Measurements from ENCODE around the gene MFSD6.
"Not testable (repeated sequence)": the region's sequence is repeated elsewhere in the genome, so short reads cannot be mapped to it uniquely, and the experiment has no call there.

The MFSD6 gene

GRCh38 chr2:190407662-190408537 is at the start of gene MFSD6:
TSS of gene MFSD6 (plus strand) at chr2:190408355. CDS start at chr2:190436030, 27,675 bp downstream.
- H3K4me1 Mint-ChIP-seq (ENCODE audit: low read depth), result peaks cover 36% of the 10 kb centered on the region
- no peaks in the 10 kb centered on the region for H3K27me3 Mint-ChIP-seq (ENCODE audit: low read depth)
- DNase-seq (ENCODE audit: low spot score), result peak; percentile 62
- H3K4me3 Mint-ChIP-seq, result peak within 1 kb of the TSS; percentile 91
- peaks cover 11% of the 10 kb centered on the region for H3K36me3 Mint-ChIP-seq (ENCODE audit: low read depth)
- H3K9me3 Mint-ChIP-seq, result no peaks in the 10 kb centered on the region
- peak within 1 kb of the TSS; percentile 94 for H3K27ac Mint-ChIP-seq

DNA sequence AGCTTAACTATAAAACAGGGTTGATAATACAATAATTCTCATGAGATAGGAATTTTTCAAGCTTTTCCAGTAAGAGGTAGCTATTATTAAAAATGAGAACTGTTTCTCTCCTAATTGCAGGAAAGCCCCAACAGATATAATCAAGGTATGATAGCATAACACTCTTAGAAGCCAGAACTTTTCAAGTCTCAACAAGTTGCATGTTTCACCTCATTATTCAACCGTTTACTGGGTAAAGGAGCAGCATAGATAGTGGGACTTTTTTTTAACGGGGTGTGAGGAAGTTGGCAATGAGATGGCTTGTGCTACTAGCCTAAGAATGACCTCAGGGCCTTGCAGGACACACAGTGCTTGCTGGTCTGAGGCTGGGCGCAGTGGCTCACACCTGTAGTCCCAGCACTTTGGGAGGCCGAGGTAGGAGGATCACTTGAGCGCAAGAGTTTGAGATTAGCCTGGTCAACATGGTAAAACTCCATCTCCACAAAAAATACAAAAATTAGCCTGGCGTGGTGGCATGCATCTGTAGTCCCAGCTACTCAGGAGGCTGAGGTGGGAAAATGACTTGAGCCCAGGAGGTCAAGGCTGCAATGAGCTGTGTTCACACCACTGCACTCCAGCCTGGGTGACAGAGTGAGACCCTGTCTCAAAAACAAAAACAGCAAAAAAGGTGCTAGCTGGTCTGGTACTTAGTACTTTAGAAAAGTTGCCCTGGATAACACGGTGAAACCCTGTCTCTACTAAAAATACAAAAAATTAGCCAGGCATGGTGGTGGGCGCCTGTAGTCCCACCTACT is 49.3 kb upstream of the MFSD6 start:
- DNase-seq (ENCODE audit: low spot score); H3K9me3 Mint-ChIP-seq; H3K36me3 Mint-ChIP-seq (ENCODE audit: low read depth); H3K27me3 Mint-ChIP-seq (ENCODE audit: low read depth); H3K4me3 Mint-ChIP-seq: not testable (repeated sequence)
- Mint-ChIP-seq H3K27ac (peak overlapping the region; percentile 7), H3K4me1 (ENCODE audit: low read depth) (peaks cover 23% of the 10 kb centered on the region)

DNA sequence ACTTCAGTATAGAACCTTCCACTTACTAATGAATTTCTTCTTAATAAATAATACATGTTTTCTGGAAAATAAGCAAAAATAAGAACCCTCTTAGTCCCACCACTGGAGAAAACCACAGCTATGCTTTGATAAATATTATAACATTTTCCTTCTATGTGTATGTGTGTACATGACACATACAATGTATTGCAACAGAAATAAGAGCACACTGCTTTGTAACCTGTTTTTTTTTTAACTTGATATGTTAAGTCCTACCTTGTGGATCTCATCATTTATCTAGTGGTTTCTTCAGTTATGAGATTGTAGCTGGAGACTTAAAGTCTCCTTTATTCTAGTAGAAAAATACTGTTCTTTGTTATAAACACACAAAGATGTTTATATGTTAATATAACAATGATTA is 47.6 kb upstream of the MFSD6 start:
- peaks cover 3% of the 10 kb centered on the region for H3K36me3 Mint-ChIP-seq (ENCODE audit: low read depth)

GRCh38 chr2:190360965-190361364 is 47.2 kb upstream of the MFSD6 start:
- Mint-ChIP-seq H3K27ac (no peak overlapping the region), H3K9me3 (no peaks in the 10 kb centered on the region), H3K4me3 (no peak overlapping the region), H3K36me3 (ENCODE audit: low read depth) (peaks cover 3% of the 10 kb centered on the region), H3K27me3 (ENCODE audit: low read depth) (no peaks in the 10 kb centered on the region), H3K4me1 (ENCODE audit: low read depth) (peaks cover 23% of the 10 kb centered on the region)
- no peak for DNase-seq (ENCODE audit: low spot score)

More for the DNA sequence above, 47.6 kb upstream of the MFSD6 start:
- Mint-ChIP-seq H3K4me3 (peak overlapping the region; percentile 96), H3K9me3 (no peaks in the 10 kb centered on the region), H3K4me1 (ENCODE audit: low read depth) (peaks cover 23% of the 10 kb centered on the region), H3K27me3 (ENCODE audit: low read depth) (no peaks in the 10 kb centered on the region), H3K27ac (peak overlapping the region; percentile 94)
- no peak for DNase-seq (ENCODE audit: low spot score)

DNA sequence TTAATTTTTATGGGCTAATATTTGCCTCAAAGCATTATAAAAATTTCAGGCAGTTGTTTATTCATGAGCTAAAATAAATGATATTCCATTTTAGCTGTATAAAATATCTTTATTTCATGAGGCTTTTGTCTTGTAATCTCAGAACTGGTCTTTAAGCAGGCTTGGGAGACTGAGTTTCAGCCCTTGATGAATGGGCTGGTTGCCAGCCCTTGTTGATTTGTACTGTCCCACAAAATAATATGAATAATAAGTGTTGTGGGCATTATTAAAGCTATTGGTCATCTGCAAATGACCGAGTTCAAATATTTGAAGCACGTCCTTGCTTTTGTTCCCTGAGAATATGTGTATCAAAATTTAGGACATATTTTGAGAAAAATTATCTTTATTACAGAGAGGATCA is 46.6 kb upstream of the MFSD6 start:
- no peak for DNase-seq (ENCODE audit: low spot score)
- H3K27me3 Mint-ChIP-seq (ENCODE audit: low read depth), result no peaks in the 10 kb centered on the region
- H3K27ac Mint-ChIP-seq, result no peak overlapping the region
- peaks cover 3% of the 10 kb centered on the region for H3K36me3 Mint-ChIP-seq (ENCODE audit: low read depth)
- peaks cover 23% of the 10 kb centered on the region for H3K4me1 Mint-ChIP-seq (ENCODE audit: low read depth)
- H3K9me3 Mint-ChIP-seq, result no peaks in the 10 kb centered on the region
- H3K4me3 Mint-ChIP-seq, result no peak overlapping the region

- no peak for DNase-seq (ENCODE audit: low spot score)
- Mint-ChIP-seq H3K27ac (no peak overlapping the region), H3K9me3 (no peaks in the 10 kb centered on the region), H3K36me3 (ENCODE audit: low read depth) (peaks cover 5% of the 10 kb centered on the region), H3K27me3 (ENCODE audit: low read depth) (no peaks in the 10 kb centered on the region), H3K4me3 (no peak overlapping the region), H3K4me1 (ENCODE audit: low read depth) (peaks cover 23% of the 10 kb centered on the region)
Measured at GRCh38 chr2:190362894-190363293, 45.3 kb upstream of the MFSD6 start.

GRCh38 chr2:190365499-190366204 is 42.5 kb upstream of the MFSD6 start:
- Mint-ChIP-seq H3K9me3 (no peaks in the 10 kb centered on the region), H3K4me1 (ENCODE audit: low read depth) (peaks cover 7% of the 10 kb centered on the region), H3K27ac (no peak overlapping the region), H3K36me3 (ENCODE audit: low read depth) (peaks cover 10% of the 10 kb centered on the region), H3K27me3 (ENCODE audit: low read depth) (no peaks in the 10 kb centered on the region), H3K4me3 (no peak overlapping the region)
- no peak for DNase-seq (ENCODE audit: low spot score)

DNA sequence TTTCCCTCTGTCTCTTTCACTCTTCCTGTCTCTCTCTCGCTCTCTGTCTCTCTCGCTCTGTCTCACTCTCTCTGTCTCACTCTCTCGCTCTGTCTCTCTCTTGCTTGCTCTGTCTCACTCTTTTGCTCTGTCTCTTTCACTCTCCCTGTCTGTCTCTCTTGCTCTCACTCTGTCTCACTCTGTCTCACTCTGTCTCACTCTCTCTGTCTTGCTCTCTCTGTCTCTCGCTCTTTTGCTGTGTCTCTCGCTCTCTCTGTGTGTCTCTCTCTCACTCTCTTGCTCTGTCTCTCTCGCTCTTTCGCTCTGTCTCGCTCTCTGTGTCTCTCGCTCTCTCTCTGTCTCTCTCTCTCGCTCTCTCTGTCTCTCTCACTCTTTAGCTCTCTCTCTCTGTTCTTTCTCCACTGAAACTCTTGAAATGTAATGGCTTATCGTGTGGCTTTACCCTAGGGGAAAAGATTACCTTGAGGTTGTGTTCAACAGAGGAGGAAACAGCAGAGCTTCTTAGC is 41.9 kb upstream of the MFSD6 start:
- Mint-ChIP-seq H3K27me3 (ENCODE audit: low read depth) (no peaks in the 10 kb centered on the region), H3K4me1 (ENCODE audit: low read depth) (peaks cover 3% of the 10 kb centered on the region), H3K27ac (no peak overlapping the region)

GRCh38 chr2:190367091-190367490 is 41.1 kb upstream of the MFSD6 start:
- H3K4me3 Mint-ChIP-seq, result no peak overlapping the region
- no peak overlapping the region for H3K27ac Mint-ChIP-seq

More for the DNA sequence above, 41.9 kb upstream of the MFSD6 start:
- no peaks in the 10 kb centered on the region for H3K9me3 Mint-ChIP-seq
- H3K4me3 Mint-ChIP-seq, result no peak overlapping the region
- DNase-seq (ENCODE audit: low spot score), result no peak
- peaks cover 10% of the 10 kb centered on the region for H3K36me3 Mint-ChIP-seq (ENCODE audit: low read depth)

GRCh38 chr2:190369635-190370034 is 38.5 kb upstream of the MFSD6 start:
- Mint-ChIP-seq H3K27ac (no peak overlapping the region), H3K4me1 (ENCODE audit: low read depth) (no peaks in the 10 kb centered on the region), H3K36me3 (ENCODE audit: low read depth) (peaks cover 7% of the 10 kb centered on the region), H3K27me3 (ENCODE audit: low read depth) (peaks cover 2% of the 10 kb centered on the region), H3K9me3 (no peaks in the 10 kb centered on the region), H3K4me3 (no peak overlapping the region)
- no peak for DNase-seq (ENCODE audit: low spot score)

More at GRCh38 chr2:190367091-190367490, 41.1 kb upstream of the MFSD6 start:
- peaks cover 9% of the 10 kb centered on the region for H3K36me3 Mint-ChIP-seq (ENCODE audit: low read depth)
- peaks cover 1% of the 10 kb centered on the region for H3K4me1 Mint-ChIP-seq (ENCODE audit: low read depth)
- no peak for DNase-seq (ENCODE audit: low spot score)
- no peaks in the 10 kb centered on the region for H3K27me3 Mint-ChIP-seq (ENCODE audit: low read depth)
- no peaks in the 10 kb centered on the region for H3K9me3 Mint-ChIP-seq

DNA sequence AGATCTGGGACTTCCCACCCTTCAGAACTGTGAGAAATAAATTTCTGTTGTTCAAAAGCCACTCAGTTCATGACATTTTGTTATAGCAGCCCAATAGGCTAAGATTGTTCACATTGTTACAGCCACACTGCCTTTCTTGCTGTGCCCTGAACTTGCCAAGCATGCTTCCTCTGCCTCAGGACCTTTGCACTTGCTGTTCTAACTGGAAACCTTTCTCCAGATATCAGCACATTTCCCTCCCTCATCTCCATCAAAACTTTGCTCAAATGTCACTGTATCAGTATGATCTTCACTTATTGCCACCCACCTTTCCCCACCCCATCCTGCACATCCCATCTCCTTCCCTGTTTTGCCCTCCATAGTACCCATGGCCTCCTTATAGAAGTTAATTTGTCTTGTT is 32.1 kb upstream of the MFSD6 start:
- Mint-ChIP-seq H3K4me1 (ENCODE audit: low read depth) (peaks cover 2% of the 10 kb centered on the region), H3K27me3 (ENCODE audit: low read depth) (peaks cover 4% of the 10 kb centered on the region), H3K4me3 (no peak overlapping the region), H3K27ac (no peak overlapping the region), H3K9me3 (no peaks in the 10 kb centered on the region), H3K36me3 (ENCODE audit: low read depth) (no peaks in the 10 kb centered on the region)
- no peak for DNase-seq (ENCODE audit: low spot score)

DNA sequence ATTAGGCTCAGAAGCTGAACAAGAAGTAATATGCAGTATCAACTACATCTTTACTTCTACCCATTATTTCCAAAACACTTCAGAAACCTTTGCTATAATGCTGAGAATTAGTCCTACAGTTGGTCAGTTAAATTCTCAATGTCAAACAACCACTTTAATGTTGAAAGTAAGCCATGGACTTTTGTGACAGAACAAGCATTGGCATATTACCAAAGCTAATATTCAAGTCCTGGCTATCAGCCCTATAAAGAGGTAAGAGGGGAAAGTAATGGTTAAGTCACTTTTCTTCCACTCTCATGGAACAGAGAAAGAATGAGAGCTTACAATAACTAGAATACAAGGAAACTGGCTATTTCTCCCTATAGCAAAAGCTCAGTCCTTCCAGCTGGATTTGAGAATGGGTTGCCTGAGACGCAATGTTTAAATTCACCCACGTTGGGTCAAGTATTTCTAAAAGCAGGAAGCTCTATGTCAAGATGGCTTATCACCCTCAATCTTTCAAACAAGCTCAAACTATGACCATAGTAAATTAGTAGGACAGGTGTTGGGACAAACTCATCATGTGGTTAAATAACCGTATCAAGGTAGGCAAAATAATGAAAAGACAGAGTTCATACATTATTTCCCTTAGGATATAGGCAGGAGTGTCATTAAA is 31.4 kb upstream of the MFSD6 start:
- Mint-ChIP-seq H3K36me3 (ENCODE audit: low read depth) (no peaks in the 10 kb centered on the region), H3K4me1 (ENCODE audit: low read depth) (peaks cover 2% of the 10 kb centered on the region)
- no peak for DNase-seq (ENCODE audit: low spot score)

DNA sequence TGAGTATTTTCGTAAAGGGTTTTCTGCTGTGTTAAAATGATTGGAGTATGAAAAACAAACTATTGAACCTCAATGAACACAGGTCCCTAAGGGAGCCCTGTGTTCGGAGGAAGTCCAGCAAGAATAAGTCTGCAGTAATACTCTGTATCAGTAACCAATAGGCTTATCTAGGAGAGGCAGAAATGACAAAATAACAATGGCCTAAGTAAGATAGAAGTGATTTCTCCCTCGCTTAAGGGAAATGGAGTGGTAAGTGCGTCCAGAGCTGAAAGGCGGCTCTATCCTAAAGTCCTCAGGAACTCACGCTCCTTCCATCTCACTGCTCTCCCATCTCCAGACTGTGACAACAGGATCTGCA is 29.3 kb upstream of the MFSD6 start:
- Mint-ChIP-seq H3K27me3 (ENCODE audit: low read depth) (peaks cover 4% of the 10 kb centered on the region), H3K4me3 (no peak overlapping the region), H3K27ac (no peak overlapping the region), H3K9me3 (no peaks in the 10 kb centered on the region), H3K4me1 (ENCODE audit: low read depth) (peaks cover 2% of the 10 kb centered on the region), H3K36me3 (ENCODE audit: low read depth) (no peaks in the 10 kb centered on the region)
- no peak for DNase-seq (ENCODE audit: low spot score)

More for the DNA sequence above, 31.4 kb upstream of the MFSD6 start:
- peaks cover 4% of the 10 kb centered on the region for H3K27me3 Mint-ChIP-seq (ENCODE audit: low read depth)
- H3K9me3 Mint-ChIP-seq, result no peaks in the 10 kb centered on the region
- no peak overlapping the region for H3K4me3 Mint-ChIP-seq
- H3K27ac Mint-ChIP-seq, result no peak overlapping the region

All from T-helper 2 cell treated with Interferon-gamma antibody and Interleukin-4, amounts not matched to agents 5 μg/mL and 100 μg/mL, for 36 hours (primary cell).